Trophoblast cell (in vitro differentiated cells and primary cell): ENCODE results near the gene USP47.

Experiments
- DNase-seq, 2 donors: peaks; one replicate each; pipeline ENCODE4 v3.0.0-alpha.2; 2016
- H2AFZ ChIP-seq: 2 replicates; pipeline ENCODE4 v1.6.1; 2013; ENCODE audit warnings: low read length, moderate library complexity, mild to moderate bottlenecking; ENCODE audit not compliant: insufficient read depth, poor library complexity
- H2AK5ac ChIP-seq: 2 replicates; pipeline ENCODE4 v1.6.1; 2013; ENCODE audit warnings: mild to moderate bottlenecking, low read length
- H2BK120ac ChIP-seq: 2 replicates; pipeline ENCODE4 v1.6.1; 2013; ENCODE audit warnings: low read length, mild to moderate bottlenecking, moderate library complexity; ENCODE audit not compliant: insufficient read depth, poor library complexity
- H2BK12ac ChIP-seq: 2 replicates; pipeline ENCODE4 v1.6.1; 2013; ENCODE audit warnings: mild to moderate bottlenecking, low read length, moderate library complexity
- H2BK5ac ChIP-seq: 2 replicates; pipeline ENCODE4 v1.6.1; 2013; ENCODE audit warnings: low read length, low read depth, moderate library complexity, mild to moderate bottlenecking; ENCODE audit not compliant: poor library complexity
- H3K14ac ChIP-seq: 2 replicates; pipeline ENCODE4 v1.6.1; 2013; ENCODE audit warnings: mild to moderate bottlenecking, low read length
- H3K18ac ChIP-seq: 2 replicates; pipeline ENCODE4 v1.6.1; 2013; ENCODE audit warnings: mild to moderate bottlenecking, low read length
- H3K23ac ChIP-seq: 2 replicates; pipeline ENCODE4 v1.6.1; 2013; ENCODE audit warnings: low read length
- H3K27ac ChIP-seq: 2 replicates; pipeline ENCODE4 v1.5.1; 2013; ENCODE audit warnings: low read depth, mild to moderate bottlenecking, inconsistent platforms, low read length, moderate library complexity
- H3K27me3 ChIP-seq: 2 replicates; pipeline ENCODE4 v1.6.1; 2013; ENCODE audit warnings: inconsistent platforms, mild to moderate bottlenecking, low read length, moderate library complexity; ENCODE audit not compliant: insufficient read depth
- H3K36me3 ChIP-seq, 2 experiments: 1 replicate in 1 of 2; 2 replicates in 1 of 2; pipeline ENCODE4 v1.6.1; 2013; ENCODE audit warnings: low read length in 2 of 2, mild to moderate bottlenecking in 2 of 2, moderate library complexity in 1 of 2; ENCODE audit not compliant: insufficient read depth in 2 of 2, control insufficient read depth in 1 of 2
- H3K4ac ChIP-seq: 2 replicates; pipeline ENCODE4 v1.6.1; 2013; ENCODE audit warnings: low read depth, mild to moderate bottlenecking, low read length, moderate library complexity
- H3K4me1 ChIP-seq, 2 experiments: 1 replicate in 1 of 2; 2 replicates in 1 of 2; pipeline ENCODE4 v1.6.1; 2013; ENCODE audit warnings: low read length in 2 of 2, mild to moderate bottlenecking in 2 of 2, moderate library complexity in 1 of 2; ENCODE audit not compliant: insufficient read depth in 2 of 2, control insufficient read depth in 1 of 2
- H3K4me2 ChIP-seq: 2 replicates; pipeline ENCODE4 v1.6.1; 2013; ENCODE audit warnings: inconsistent platforms, mild to moderate bottlenecking, low read length, moderate library complexity
- H3K4me3 ChIP-seq: 2 replicates; pipeline ENCODE4 v1.5.1; 2013; ENCODE audit warnings: mild to moderate bottlenecking, low read depth, low read length, inconsistent platforms
- H3K79me1 ChIP-seq: one replicate; pipeline ENCODE4 v1.6.1; 2013; ENCODE audit warnings: low read length
- H3K79me2 ChIP-seq: 2 replicates; pipeline ENCODE4 v1.6.1; 2013; ENCODE audit warnings: low read length, mild to moderate bottlenecking; ENCODE audit not compliant: control insufficient read depth, insufficient read depth, poor library complexity
- H3K9ac ChIP-seq: 2 replicates; pipeline ENCODE4 v1.6.1; 2013; ENCODE audit warnings: mild to moderate bottlenecking, low read length
- H3K9me3 ChIP-seq: 2 replicates; pipeline ENCODE4 v1.6.1; 2013; ENCODE audit warnings: low read depth, mild to moderate bottlenecking, control low read depth, inconsistent platforms, low read length; ENCODE audit not compliant: insufficient read depth
- H4K12ac ChIP-seq: 2 replicates; pipeline ENCODE4 v1.6.1; 2013; ENCODE audit warnings: low read depth, mild to moderate bottlenecking, low read length, moderate library complexity
- H4K8ac ChIP-seq: 2 replicates; pipeline ENCODE4 v1.6.1; 2013; ENCODE audit warnings: low read depth, mild to moderate bottlenecking, low read length, moderate library complexity
- H4K91ac ChIP-seq: one replicate; pipeline ENCODE4 v1.6.1; 2013; ENCODE audit warnings: low read depth, mild to moderate bottlenecking, low read length, moderate library complexity
- WGBS: extraction: QIAGEN DNeasy Blood & Tissue Kit; methylation state at CpG from one replicate; pipeline ENCODE4 v1.1.7; 2013; ENCODE audit warnings: missing lambda C conversion rate; ENCODE audit not compliant: insufficient read length, insufficient coverage; ENCODE audit errors: extremely low coverage; 5-methylcytosine and 5-hydroxymethylcytosine counted together

USP47 gene

GRCh38 chr11:11995601-11996000 lies 153.8 kb downstream of the USP47 start:
- H3K4ac ChIP-seq: no peak overlapping the region
- H2BK12ac ChIP-seq: no peak overlapping the region
- peaks cover 14% of the 10 kb centered on the region for H3K79me1 ChIP-seq
- H3K9ac ChIP-seq: no peak overlapping the region
- peaks cover 15 to 24% of the 10 kb centered on the region in 2 experiments for H3K4me1 ChIP-seq
- no peak overlapping the region for H4K91ac ChIP-seq
- no peak for DNase-seq
- no peak overlapping the region for H3K4me2 ChIP-seq
- no peak overlapping the region for H3K18ac ChIP-seq
- no peak overlapping the region for H2BK120ac ChIP-seq
- no peaks in the 10 kb centered on the region for H3K27me3 ChIP-seq
- H3K23ac ChIP-seq: no peak overlapping the region
- H3K9me3 ChIP-seq: no peaks in the 10 kb centered on the region
- H3K4me3 ChIP-seq: no peak overlapping the region
- H4K8ac ChIP-seq: no peak overlapping the region
- H3K14ac ChIP-seq: no peak overlapping the region
- H3K79me2 ChIP-seq: no peaks in the 10 kb centered on the region
- H3K27ac ChIP-seq: no peak overlapping the region
- H2AK5ac ChIP-seq: no peak overlapping the region
- H3K36me3 ChIP-seq: peaks cover 17 to 32% of the 10 kb centered on the region in 2 experiments
- no peak overlapping the region for H4K12ac ChIP-seq
- no peak overlapping the region for H2AFZ ChIP-seq
- H2BK5ac ChIP-seq: no peak overlapping the region
- no CpG with 5 or more reads among the region's 6 CpGs for WGBS

DNA sequence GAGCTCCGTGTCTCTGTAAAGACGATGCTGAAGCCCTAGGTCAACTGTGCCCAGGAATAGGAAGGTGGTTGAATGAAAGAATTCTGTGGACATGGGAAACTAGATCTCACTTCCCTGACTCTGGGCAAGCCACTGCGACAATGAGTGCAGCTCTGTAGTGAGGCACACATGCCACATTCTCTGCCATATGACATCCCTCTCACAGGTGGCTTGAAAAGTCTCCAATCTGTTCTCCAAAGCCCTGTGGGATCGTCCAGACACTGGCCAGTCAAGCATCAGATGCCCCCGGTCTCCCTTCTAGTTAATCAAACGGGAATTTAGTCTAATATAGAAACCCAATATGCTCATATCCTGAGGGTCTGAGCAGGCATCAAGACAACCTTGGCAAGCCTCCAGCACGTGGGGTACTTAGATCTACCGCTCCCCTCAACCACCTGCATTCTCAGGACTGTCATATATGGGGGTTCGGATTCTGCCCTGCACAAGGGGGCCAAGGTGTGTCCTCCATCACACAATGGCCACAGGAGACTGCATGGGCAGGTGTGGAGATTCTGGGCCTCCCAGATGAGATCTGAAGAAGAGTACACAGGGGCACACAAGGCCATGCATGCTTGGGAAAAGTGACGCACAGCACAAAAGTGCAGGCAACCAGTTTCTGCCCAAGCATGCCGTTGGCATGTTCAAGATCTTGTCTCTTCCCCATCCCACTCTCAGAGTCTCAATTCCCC lies 154.7 kb downstream of the USP47 start:
- Histone ChIP-seq H3K79me1 (peaks cover 10% of the 10 kb centered on the region), H3K4me3 (no peak overlapping the region), H2AK5ac (no peak overlapping the region), H3K9me3 (no peaks in the 10 kb centered on the region), H3K79me2 (no peaks in the 10 kb centered on the region), H2AFZ (no peak overlapping the region), H3K4me2 (no peak overlapping the region), H3K18ac (no peak overlapping the region), H3K36me3 (peaks cover 20 to 36% of the 10 kb centered on the region in 2 experiments), H2BK120ac (no peak overlapping the region), H3K14ac (no peak overlapping the region), H3K27me3 (no peaks in the 10 kb centered on the region), H4K91ac (no peak overlapping the region), H2BK12ac (no peak overlapping the region), H3K27ac (no peak overlapping the region), H2BK5ac (no peak overlapping the region), H3K4ac (no peak overlapping the region), H4K8ac (no peak overlapping the region), H3K4me1 (peaks cover 11 to 17% of the 10 kb centered on the region in 2 experiments), H3K23ac (no peak overlapping the region), H3K9ac (no peak overlapping the region), H4K12ac (no peak overlapping the region)
- no CpG with 5 or more reads among the region's 11 CpGs for WGBS
- peak; percentile 42 to 74 for DNase-seq

- Histone ChIP-seq H3K4me2 (no peak overlapping the region), H4K8ac (no peak overlapping the region), H3K23ac (no peak overlapping the region), H3K79me1 (peaks cover 10% of the 10 kb centered on the region), H2BK5ac (no peak overlapping the region), H3K9ac (no peak overlapping the region), H4K12ac (no peak overlapping the region), H3K79me2 (no peaks in the 10 kb centered on the region), H2AK5ac (no peak overlapping the region), H2AFZ (no peak overlapping the region), H2BK12ac (no peak overlapping the region), H3K27me3 (no peaks in the 10 kb centered on the region), H3K36me3 (peaks cover 20 to 38% of the 10 kb centered on the region in 2 experiments), H3K4me3 (no peak overlapping the region), H3K4me1 (peaks cover 8 to 14% of the 10 kb centered on the region in 2 experiments), H4K91ac (no peak overlapping the region), H3K27ac (no peak overlapping the region), H3K14ac (no peak overlapping the region), H2BK120ac (no peak overlapping the region), H3K9me3 (no peaks in the 10 kb centered on the region), H3K4ac (no peak overlapping the region), H3K18ac (no peak overlapping the region)
- WGBS: no CpG with 5 or more reads among the region's 3 CpGs
- no peak for DNase-seq
Observed at GRCh38 chr11:11997049-11997322, 155.2 kb downstream of the USP47 start.

GRCh38 chr11:11998091-11998781 lies 156.5 kb downstream of the USP47 start:
- WGBS: no CpG with 5 or more reads among the region's 8 CpGs

More at GRCh38 chr11:11998091-11998781, 156.5 kb downstream of the USP47 start:
- no peak overlapping the region for H3K23ac ChIP-seq
- no peaks in the 10 kb centered on the region for H3K27me3 ChIP-seq
- no peak overlapping the region for H3K4me2 ChIP-seq
- no peak overlapping the region for H3K4me3 ChIP-seq
- H2BK12ac ChIP-seq: no peak overlapping the region
- H2BK5ac ChIP-seq: no peak overlapping the region
- no peaks in the 10 kb centered on the region for H3K79me2 ChIP-seq
- no peak overlapping the region for H4K12ac ChIP-seq
- H4K91ac ChIP-seq: no peak overlapping the region
- no peak overlapping the region for H3K18ac ChIP-seq
- no peak overlapping the region for H3K27ac ChIP-seq
- H2BK120ac ChIP-seq: no peak overlapping the region
- no peak overlapping the region for H4K8ac ChIP-seq
- H3K4ac ChIP-seq: no peak overlapping the region
- H3K9ac ChIP-seq: no peak overlapping the region
- no peak overlapping the region for H3K14ac ChIP-seq
- H2AK5ac ChIP-seq: no peak overlapping the region
- H3K4me1 ChIP-seq: peaks cover 8 to 14% of the 10 kb centered on the region in 2 experiments
- H3K36me3 ChIP-seq: peaks cover 20 to 45% of the 10 kb centered on the region in 2 experiments
- peaks cover 10% of the 10 kb centered on the region for H3K79me1 ChIP-seq
- H2AFZ ChIP-seq: no peak overlapping the region
- no peaks in the 10 kb centered on the region for H3K9me3 ChIP-seq
- peak; percentile 29 to 67 for DNase-seq
